Skin epidermis (tissue), 12 donors: ENCODE data around the gene ARHGEF11.

Experiments
- H3K27ac ChIP-seq, 21 experiments: fragments of 200-600 bp; sonication (generic) in 11 of 21; one replicate each; pipeline ENCODE4 v1.5.0; 2020; ENCODE audit warnings: mild to moderate bottlenecking in 3 of 21, inconsistent platforms in 2 of 21, moderate library complexity in 2 of 21
- H3K4me3 ChIP-seq, 7 experiments: fragments of 200-600 bp; sonication (generic) in 2 of 7; one replicate each; pipeline ENCODE4 v1.5.0; 2020; ENCODE audit warnings: inconsistent platforms in 2 of 7, mild to moderate bottlenecking in 2 of 7, moderate library complexity in 1 of 7

Gene ARHGEF11

DNA sequence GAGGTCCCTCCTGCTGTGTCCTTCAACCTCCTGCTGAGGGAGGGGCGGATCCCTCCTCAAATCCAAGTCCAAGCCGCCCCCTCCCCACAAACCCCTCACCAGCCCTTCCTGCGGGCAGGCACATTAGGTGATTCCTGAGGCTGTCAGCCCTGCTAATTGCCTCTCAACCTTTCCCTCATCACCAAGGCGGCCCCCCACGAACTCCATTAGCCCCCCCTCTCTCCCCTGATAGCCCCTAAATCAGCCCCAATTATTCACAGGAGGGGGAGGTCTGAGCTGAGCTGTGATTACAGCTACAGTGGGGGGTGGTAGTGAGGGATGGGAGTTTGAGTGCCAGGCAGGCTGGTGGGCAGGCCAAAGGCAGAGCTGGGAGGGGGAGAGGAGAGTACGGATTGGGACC lies 157.8 kb downstream of the ARHGEF11 start:
- no peak overlapping the region for H3K27ac ChIP-seq
- no peak overlapping the region for H3K4me3 ChIP-seq

DNA sequence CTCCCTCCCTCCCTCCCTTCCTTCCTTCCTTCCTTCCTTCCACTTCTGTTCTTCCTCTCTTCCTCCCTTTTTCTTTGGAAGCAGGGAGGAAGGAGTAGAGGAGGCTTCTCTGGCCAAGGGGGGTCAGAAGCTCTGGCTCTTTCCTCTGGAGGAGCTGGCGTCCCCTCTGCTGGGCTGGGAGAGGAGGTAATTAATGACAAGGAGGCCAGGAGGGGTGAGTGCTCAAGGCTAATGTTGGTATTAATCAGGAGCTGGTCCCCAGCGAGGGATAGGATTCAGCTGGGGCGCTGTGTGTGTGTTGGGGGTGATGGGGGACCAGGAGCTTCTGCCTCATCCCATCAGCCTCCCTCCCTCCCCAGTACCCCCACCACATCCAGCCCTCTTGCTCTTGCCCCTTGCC lies 158.2 kb downstream of the ARHGEF11 start:
- Histone ChIP-seq H3K4me3 (no peak overlapping the region), H3K27ac (no peak overlapping the region)

DNA sequence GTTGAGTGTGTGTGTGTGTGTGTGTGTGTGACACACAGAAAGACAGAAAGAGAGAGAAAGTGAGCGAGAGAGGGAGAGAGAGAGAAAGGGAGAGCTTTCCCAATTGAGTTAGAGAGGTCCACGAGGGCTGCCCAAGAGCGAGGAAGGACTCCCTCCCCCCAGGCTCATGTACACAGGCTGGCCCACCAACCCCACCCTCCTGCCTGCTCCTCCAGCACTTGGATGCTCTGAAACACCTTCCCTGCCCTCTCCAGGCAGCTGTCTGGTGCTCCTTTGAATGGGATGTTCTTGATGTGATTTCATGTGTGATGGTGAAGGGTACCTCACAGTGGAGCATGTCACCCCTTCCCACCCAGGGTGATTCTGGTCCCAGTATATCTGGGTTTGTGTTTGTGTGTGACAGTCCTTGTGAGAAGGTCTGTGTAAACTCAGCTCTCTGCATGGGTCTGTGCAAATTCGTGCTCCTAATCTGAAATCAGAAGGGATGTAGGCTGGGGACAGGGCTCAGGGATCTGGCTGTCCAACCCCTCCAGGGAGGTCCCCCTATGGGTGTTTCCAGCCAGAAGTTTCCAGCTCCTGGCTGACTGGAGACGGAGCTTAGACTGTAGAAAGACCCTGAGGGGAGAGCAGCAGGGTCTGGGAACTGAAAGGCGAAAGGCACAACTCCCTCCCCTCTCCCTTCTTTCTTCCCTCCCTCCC lies 158.8 kb downstream of the ARHGEF11 start:
- no peak overlapping the region for H3K4me3 ChIP-seq

DNA sequence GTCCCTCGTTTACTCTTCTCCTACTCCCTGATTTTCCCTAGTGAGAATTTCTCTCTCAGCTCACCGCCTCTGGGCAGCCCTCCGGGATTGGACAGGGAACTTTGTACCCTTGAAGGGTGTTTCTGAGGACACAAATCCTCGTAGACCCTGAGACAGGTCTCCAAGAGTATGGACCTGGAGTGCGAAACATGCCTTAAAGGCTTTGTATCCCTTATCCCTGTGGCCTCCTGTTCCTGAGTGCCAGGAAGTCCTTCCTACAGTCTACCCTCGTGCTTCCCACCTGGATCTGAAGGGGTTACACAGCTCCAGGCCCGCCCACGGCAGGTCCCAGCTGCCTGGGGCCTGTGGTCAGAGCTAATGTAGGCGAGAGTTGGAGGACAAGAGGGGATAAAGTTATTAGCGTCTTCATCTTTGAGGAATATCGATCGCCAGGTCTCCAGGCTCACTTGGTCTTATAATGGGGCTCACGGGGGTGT lies 159.6 kb downstream of the ARHGEF11 start:
- Histone ChIP-seq H3K4me3 (no peak overlapping the region), H3K27ac (no peak overlapping the region)

More for the DNA sequence above, 158.8 kb downstream of the ARHGEF11 start:
- H3K27ac ChIP-seq: no peak overlapping the region

DNA sequence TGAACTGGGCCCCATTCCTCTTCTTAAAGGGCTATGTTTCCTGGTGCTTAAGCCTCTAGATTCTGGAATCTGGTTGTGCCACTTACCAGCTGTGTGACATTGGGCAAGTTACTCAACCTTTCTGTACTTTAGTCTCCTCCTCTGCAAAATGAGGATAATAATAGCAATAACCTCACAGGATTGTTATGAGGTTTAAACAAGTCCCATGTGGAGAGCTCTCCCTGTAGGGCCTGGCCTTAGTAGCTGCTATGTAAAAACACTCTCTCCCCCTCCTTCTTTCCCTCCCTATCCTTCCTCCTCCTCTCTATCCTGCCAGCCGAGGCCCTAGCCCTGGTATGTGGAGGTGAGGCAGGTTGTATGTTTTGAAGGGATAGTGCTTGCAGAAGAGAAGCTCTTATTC lies 160.2 kb downstream of the ARHGEF11 start:
- Histone ChIP-seq H3K27ac (no peak overlapping the region), H3K4me3 (no peak overlapping the region)
